WERI-Rb-1 (cell line): ENCODE data around the gene RASGRP4.

Experiments
- DNase-seq: peaks from one replicate; pipeline ENCODE4 v3.0.0-alpha.2; 2020
- H3K27ac ChIP-seq: fragments of 250-450 bp; sonication (Bioruptor Pico); 2 replicates; pipeline ENCODE4 v1.5.1; 2020; ENCODE audit warnings: mild to moderate bottlenecking, moderate library complexity
- H3K27me3 ChIP-seq: fragments of 250-450 bp; sonication (Bioruptor Pico); 2 replicates; pipeline ENCODE4 v1.5.1; 2021; ENCODE audit warnings: mild to moderate bottlenecking, low read depth, moderate library complexity; ENCODE audit not compliant: insufficient read depth, severe bottlenecking
- H3K36me3 ChIP-seq: fragments of 250-450 bp; sonication (Bioruptor Pico); 2 replicates; pipeline ENCODE4 v1.5.1; 2020; ENCODE audit warnings: mild to moderate bottlenecking, moderate library complexity
- H3K4me3 ChIP-seq: 2 replicates; pipeline ENCODE4 v1.5.1; 2011; ENCODE audit warnings: low read depth, mild to moderate bottlenecking, control low read depth, low read length
- H3K9me3 ChIP-seq: fragments of 250-450 bp; sonication (Bioruptor Pico); 2 replicates; pipeline ENCODE4 v1.5.1; 2021; ENCODE audit warnings: mild to moderate bottlenecking, moderate library complexity; ENCODE audit not compliant: severe bottlenecking
- TF ChIP-seq, protein P1 (sequence below): IDR thresholded peaks from 2 replicates; pipeline ENCODE4 v1.5.1; 2011; ENCODE audit warnings: low read depth, mild to moderate bottlenecking, control low read depth, inconsistent platforms, low read length

RASGRP4 gene

DNA sequence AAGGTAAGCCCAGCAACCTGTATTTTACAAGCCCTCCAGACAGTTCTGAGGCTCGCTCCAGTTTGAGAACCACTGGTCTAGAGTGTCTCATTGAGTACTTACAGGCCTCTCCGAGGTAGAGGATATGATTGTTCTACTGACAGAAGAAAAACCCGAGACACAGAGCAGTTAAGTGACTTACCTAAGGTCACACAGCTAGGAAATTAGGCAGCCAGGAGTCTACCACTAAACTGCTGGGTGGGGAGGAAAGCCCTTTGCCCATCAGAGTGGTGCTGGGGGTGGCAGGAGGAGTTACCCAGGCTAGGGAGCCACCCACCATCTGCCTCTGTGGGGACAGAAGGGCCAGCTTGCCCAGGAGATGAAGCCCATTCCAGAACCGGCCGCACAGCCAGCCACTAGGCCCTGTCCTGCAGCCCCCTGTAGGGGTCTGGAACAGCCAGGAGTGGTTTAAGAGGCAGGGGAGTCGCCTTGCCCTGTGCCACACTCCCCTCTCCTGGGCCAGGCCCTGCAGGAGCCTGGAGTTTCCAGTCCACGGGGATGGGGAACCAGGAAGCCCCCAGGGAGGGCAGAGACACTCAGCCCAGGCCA is 703 bp downstream of the RASGRP4 start:
- TF ChIP-seq, protein P1, sequence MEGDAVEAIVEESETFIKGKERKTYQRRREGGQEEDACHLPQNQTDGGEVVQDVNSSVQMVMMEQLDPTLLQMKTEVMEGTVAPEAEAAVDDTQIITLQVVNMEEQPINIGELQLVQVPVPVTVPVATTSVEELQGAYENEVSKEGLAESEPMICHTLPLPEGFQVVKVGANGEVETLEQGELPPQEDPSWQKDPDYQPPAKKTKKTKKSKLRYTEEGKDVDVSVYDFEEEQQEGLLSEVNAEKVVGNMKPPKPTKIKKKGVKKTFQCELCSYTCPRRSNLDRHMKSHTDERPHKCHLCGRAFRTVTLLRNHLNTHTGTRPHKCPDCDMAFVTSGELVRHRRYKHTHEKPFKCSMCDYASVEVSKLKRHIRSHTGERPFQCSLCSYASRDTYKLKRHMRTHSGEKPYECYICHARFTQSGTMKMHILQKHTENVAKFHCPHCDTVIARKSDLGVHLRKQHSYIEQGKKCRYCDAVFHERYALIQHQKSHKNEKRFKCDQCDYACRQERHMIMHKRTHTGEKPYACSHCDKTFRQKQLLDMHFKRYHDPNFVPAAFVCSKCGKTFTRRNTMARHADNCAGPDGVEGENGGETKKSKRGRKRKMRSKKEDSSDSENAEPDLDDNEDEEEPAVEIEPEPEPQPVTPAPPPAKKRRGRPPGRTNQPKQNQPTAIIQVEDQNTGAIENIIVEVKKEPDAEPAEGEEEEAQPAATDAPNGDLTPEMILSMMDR = no peak
- no peak for DNase-seq
- Histone ChIP-seq H3K36me3 (no peaks in the 10 kb centered on the region), H3K27ac (no peak overlapping the region), H3K9me3 (no peaks in the 10 kb centered on the region), H3K27me3 (no peaks in the 10 kb centered on the region), H3K4me3 (no peak overlapping the region)

DNA sequence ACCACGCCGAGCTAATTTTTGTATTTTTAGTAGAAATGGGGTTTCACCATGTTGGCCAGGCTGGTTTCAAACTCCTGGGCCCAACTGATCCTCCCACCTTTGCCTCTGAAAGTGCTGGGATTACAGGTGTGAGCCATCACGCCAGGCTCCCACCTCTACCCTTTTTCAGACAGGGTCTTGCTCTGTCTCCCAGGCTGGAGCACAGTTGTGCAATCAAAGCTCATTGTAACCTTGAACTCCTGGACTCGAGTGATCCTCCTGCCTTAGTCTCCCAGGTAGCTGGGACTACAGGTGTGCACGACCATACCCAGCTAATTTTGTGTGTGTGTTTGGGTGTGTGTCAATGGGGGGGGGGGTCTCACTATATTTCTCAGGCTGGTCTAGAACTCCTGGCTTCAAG is 1.7 kb downstream of the RASGRP4 start:
- TF ChIP-seq, protein P1 = no peak
- no peaks in the 10 kb centered on the region for H3K27me3 ChIP-seq
- H3K9me3 ChIP-seq = no peaks in the 10 kb centered on the region
- no peak for DNase-seq
- no peak overlapping the region for H3K27ac ChIP-seq
- no peaks in the 10 kb centered on the region for H3K36me3 ChIP-seq
- H3K4me3 ChIP-seq = no peak overlapping the region

DNA sequence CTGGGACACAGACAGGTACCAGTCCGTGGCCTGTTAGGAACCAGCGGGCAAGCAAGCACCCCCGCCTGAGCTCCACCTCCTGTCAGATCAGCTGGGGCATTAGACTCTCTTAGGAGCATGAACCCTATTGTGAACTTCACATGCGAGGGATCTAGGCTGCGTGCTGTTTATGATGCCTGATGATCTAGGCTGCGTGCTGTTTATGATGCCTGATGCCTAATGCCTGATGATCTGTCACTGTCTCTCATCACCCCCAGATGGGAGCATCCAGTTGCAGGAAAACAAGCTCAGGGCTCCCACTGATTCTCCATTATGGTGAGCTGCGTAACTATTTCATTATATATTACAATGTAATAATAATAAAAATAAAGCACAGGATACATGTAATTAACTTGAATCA is 3.6 kb downstream of the RASGRP4 start:
- TF ChIP-seq, protein P1 = no peak
- DNase-seq = no peak

DNA sequence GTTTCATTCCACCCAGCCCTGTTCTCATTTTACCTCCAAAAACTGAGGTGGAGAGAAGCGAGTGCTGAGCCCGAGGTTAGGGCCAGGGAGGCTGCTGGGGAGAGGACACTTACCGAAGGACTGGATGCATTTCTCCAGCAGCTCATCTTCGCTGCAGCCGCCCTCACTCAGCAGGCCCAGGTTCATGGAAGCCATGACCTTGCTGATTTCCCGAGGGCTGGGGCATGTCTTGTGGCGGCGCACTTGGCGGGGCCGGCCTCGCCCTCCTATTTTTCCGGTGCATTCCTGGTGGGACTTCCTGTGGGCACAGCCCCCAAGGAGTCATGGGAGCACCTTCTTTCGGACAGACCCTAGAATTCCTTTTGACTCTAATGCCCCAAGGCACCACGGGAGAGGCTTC is 4.2 kb downstream of the RASGRP4 start:
- no peak for DNase-seq
- H3K36me3 ChIP-seq = no peaks in the 10 kb centered on the region
- no peak overlapping the region for H3K27ac ChIP-seq
- no peaks in the 10 kb centered on the region for H3K27me3 ChIP-seq
- no peak overlapping the region for H3K4me3 ChIP-seq
- H3K9me3 ChIP-seq = no peaks in the 10 kb centered on the region
- TF ChIP-seq, protein P1 = no peak

More for the DNA sequence above, 3.6 kb downstream of the RASGRP4 start:
- H3K27ac ChIP-seq = no peak overlapping the region
- H3K4me3 ChIP-seq = no peak overlapping the region
- H3K9me3 ChIP-seq = no peaks in the 10 kb centered on the region
- H3K27me3 ChIP-seq = no peaks in the 10 kb centered on the region
- H3K36me3 ChIP-seq = no peaks in the 10 kb centered on the region

DNA sequence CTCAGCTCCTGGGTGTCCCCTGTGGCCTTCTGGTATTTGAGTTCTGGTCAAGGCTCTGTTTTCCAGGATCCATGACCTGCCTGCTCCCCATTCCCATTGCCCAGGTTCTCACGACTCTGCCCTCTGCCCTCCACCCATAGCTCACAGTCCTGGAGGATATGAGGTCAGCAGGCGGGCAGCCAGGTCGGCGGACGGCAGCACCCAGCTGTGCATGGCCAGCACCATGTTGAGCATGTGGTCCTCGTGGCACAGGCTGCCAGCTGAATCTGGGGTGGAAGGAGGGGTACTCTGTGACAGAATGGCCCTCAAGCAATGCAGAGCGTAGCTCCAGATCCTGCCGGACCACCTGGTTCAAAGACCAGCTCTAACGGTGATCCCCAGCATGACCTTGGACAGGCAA is 5.1 kb downstream of the RASGRP4 start:
- TF ChIP-seq, protein P1 = no peak
- no peak for DNase-seq
- no peaks in the 10 kb centered on the region for H3K9me3 ChIP-seq
- H3K4me3 ChIP-seq = no peak overlapping the region
- H3K36me3 ChIP-seq = no peaks in the 10 kb centered on the region
- no peaks in the 10 kb centered on the region for H3K27me3 ChIP-seq
- no peak overlapping the region for H3K27ac ChIP-seq
